ENCODE results near the gene TNFRSF14.

- TF ChIP-seq PKNOX1 (IDR thresholded peaks at IDR 0.05) = no peak
- TF ChIP-seq LEF1 (IDR thresholded peaks at IDR 0.05; ENCODE audit: borderline replicate concordance) = no peak
- TF ChIP-seq FOXA1 (IDR thresholded peaks at IDR 0.05) = no peak
- no peak for TF ChIP-seq HDGF (IDR thresholded peaks at IDR 0.05; ENCODE audit: borderline replicate concordance)
- no peak for TF ChIP-seq SUZ12 (IDR thresholded peaks at IDR 0.05)
- no peak for TF ChIP-seq ELF4 (IDR thresholded peaks at IDR 0.05)
- TF ChIP-seq ARNT (IDR thresholded peaks at IDR 0.05) = no peak
- TF ChIP-seq SP1 (IDR thresholded peaks at IDR 0.05) = no peak
- no peak for TF ChIP-seq FOXK2 (IDR thresholded peaks at IDR 0.05)
Measured at GRCh38 chr1:2612591-2613365, 56.6 kb downstream of the TNFRSF14 start.
